GM21619 (cell line): ENCODE results near the gene SYMPK.

ENCODE experiments used
- ATAC-seq: cut with Tn5 transposase; IDR thresholded peaks from one replicate; pipeline ENCODE4 v1.9.1; 2021; ENCODE audit not compliant: unreplicated experiment

The SYMPK gene

GRCh38 chr19:45768655-45768983 is 94.3 kb downstream of the SYMPK start:
- ATAC-seq, result no peak

- no peak for ATAC-seq
Observed at GRCh38 chr19:45767881-45768654, 94.9 kb downstream of the SYMPK start.

DNA sequence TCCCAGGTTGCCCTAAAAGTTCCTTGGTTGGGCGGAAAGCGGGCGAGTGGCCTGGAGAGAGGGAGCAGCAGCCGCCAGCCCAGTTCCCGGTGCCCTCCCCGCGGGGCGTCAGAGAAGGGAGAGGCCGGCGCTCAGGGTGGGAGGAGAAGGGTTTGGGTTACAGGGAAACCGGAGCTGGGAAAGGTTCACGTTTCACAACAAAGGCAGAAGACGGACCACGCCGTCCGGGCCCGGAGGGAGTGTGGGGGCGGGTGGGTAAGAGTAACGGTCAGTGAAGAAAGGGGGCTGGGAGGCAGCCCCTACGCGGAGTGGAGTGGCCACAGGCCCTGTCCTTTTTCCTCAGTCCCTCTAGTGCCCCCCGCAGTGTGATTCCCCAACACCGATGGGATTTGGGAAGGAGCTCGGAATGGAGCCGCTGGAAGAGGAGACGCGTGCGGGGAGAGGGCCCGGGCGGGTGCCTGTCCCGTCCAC is 95.5 kb downstream of the SYMPK start:
- no peak for ATAC-seq

GRCh38 chr19:45766869-45767346 is 96.0 kb downstream of the SYMPK start:
- ATAC-seq, result no peak

- no peak for ATAC-seq
Observed at GRCh38 chr19:45766296-45766868, 96.6 kb downstream of the SYMPK start.

- ATAC-seq, result no peak
Observed at GRCh38 chr19:45765702-45766295, 97.1 kb downstream of the SYMPK start.
